Transverse colon (tissue), 4 donors: ENCODE results near the gene LRFN2. TPM values are rescaled to one million over a fixed set of nuclear protein-coding genes. Genes with fewer than 3 reads are reported as not detected.

Source experiments
- DNase-seq: peaks from one replicate; pipeline ENCODE4 v3.0.0-alpha.2; 2019
- H3K27ac ChIP-seq, 4 donors: fragments of 200-600 bp; sonication (generic); 2 replicates each; pipeline ENCODE4 v1.5.1; 2016 to 2018; ENCODE audit warnings: inconsistent platforms in 4 of 4
- H3K27me3 ChIP-seq: fragments of 200-600 bp; sonication (generic); 2 replicates; pipeline ENCODE4 v1.5.1; 2017; ENCODE audit warnings: inconsistent platforms
- H3K36me3 ChIP-seq, 4 donors: fragments of 200-600 bp; sonication (generic); 2 replicates each; pipeline ENCODE4 v1.5.1; 2017 to 2019; ENCODE audit warnings: inconsistent platforms in 4 of 4
- H3K4me1 ChIP-seq, 4 donors: fragments of 200-600 bp; sonication (generic); 2 replicates each; pipeline ENCODE4 v1.5.1; 2017 to 2020; ENCODE audit warnings: inconsistent platforms in 4 of 4
- H3K4me3 ChIP-seq, 4 donors: fragments of 200-600 bp; sonication (generic); 1 replicate in 1 of 4; 2 replicates in 3 of 4; pipeline versions ENCODE4 v1.5.1 to v1.6.1; 2017 to 2019; ENCODE audit warnings: inconsistent platforms in 4 of 4
- H3K9me3 ChIP-seq, 2 donors: fragments of 200-600 bp; sonication (generic); 2 replicates each; pipeline ENCODE4 v1.5.1; 2017 to 2019; ENCODE audit warnings: inconsistent platforms in 2 of 2
- CTCF ChIP-seq, 5 experiments: fragments of 200-600 bp in 3 of 5; fragments of 450-650 bp in 2 of 5; sonication (generic) in 3 of 5; IDR thresholded peaks; 1 replicate in 2 of 5; 2 replicates in 3 of 5; pipeline ENCODE4 v1.5.1; 2016 to 2017; ENCODE audit warnings: antibody characterized with exemption in 5 of 5, inconsistent platforms in 3 of 5, mild to moderate bottlenecking in 2 of 5, moderate library complexity in 1 of 5
- EP300 ChIP-seq: sonication (generic); formaldehyde crosslinking; IDR thresholded peaks from one replicate; pipeline ENCODE4 v1.6.1; 2017; ENCODE audit warnings: antibody characterized with exemption, low read depth
- POLR2A ChIP-seq: fragments of 450-650 bp; IDR thresholded peaks from one replicate; pipeline ENCODE4 v1.6.1; 2016; ENCODE audit warnings: antibody characterized with exemption, mild to moderate bottlenecking, moderate library complexity
- POLR2AphosphoS5 ChIP-seq, 3 donors: sonication (generic); formaldehyde crosslinking; IDR thresholded peaks; one replicate each; pipeline ENCODE4 v1.6.1; 2016; ENCODE audit warnings: antibody characterized with exemption in 3 of 3
- WGBS, 2 donors: methylation state at CpG; one replicate each; pipeline ENCODE4 v1.1.5; 2018; ENCODE audit warnings: low coverage in 1 of 2; 5-methylcytosine and 5-hydroxymethylcytosine counted together
- in situ Hi-C, 4 donors: fragments of 200-750 bp; cut with MboI; loops; one replicate each; pipeline versions ENCODE4 v1.15.0 to v1.15.1; 2017; ENCODE audit warnings: low sequenced_read_pairs in 3 of 4, low pct_ligation_motif_present in 1 of 4, low pct_unique_long_range_greater_than_20kb in 1 of 4
- intact Hi-C: fragments of 100-400 bp; cut with DNase I; formaldehyde crosslinking; loops from one replicate; pipeline ENCODE4 v1.15.1; 2023; ENCODE audit warnings: low total_unique reads
- total RNA-seq, 4 donors: library from RNA; depleted of rRNA; stranded (reverse); fragments of >200 nt; gene quantifications; one replicate each; pipeline ENCODE4 v1.1.0, GENCODE V29; 2016

LRFN2 gene
- total RNA-seq, 4 donors from 2014 or later = 0.40 to 0.41 TPM; not detected in 2

GRCh38 chr6:40606526-40606925, 19.4 kb upstream of the LRFN2 start:
- no peak overlapping the region for H3K4me3 ChIP-seq
- in situ Hi-C loops (no loop called here), intact Hi-C loops (no loop called here)
- WGBS, 2 donors = 66 to 69% methylated on average over 2 of the region's 2 CpGs
- H3K4me1 ChIP-seq = no peaks in the 10 kb centered on the region
- H3K9me3 ChIP-seq = no peaks in the 10 kb centered on the region
- no peaks in the 10 kb centered on the region for H3K36me3 ChIP-seq
- DNase-seq = no peak
- TF ChIP-seq CTCF (IDR thresholded peaks at IDR 0.05) (no peak), POLR2AphosphoS5 (IDR thresholded peaks at IDR 0.05) (no peak), EP300 (no peak), POLR2A (no peak)
- peaks cover 28% of the 10 kb centered on the region for H3K27me3 ChIP-seq
- H3K27ac ChIP-seq = no peak overlapping the region

- 75% methylated on average over 2 of the region's 2 CpGs; no CpG with 5 or more reads in 1 of the 2 donors for WGBS, 2 donors
- intact Hi-C loops = no loop called here
- in situ Hi-C loops = no loop called here
Measured at GRCh38 chr6:40604082-40604481, 16.9 kb upstream of the LRFN2 start.

GRCh38 chr6:40599555-40599954, 12.4 kb upstream of the LRFN2 start:
- in situ Hi-C loops = no loop called here
- DNase-seq = no peak
- intact Hi-C loops = no loop called here
- Histone ChIP-seq H3K27ac (no peak overlapping the region), H3K4me1 (no peaks in the 10 kb centered on the region), H3K9me3 (no peaks in the 10 kb centered on the region), H3K27me3 (peaks cover 40% of the 10 kb centered on the region), H3K36me3 (no peaks in the 10 kb centered on the region), H3K4me3 (no peak overlapping the region)
- 26% methylated on average over 28 of the region's 28 CpGs; no CpG with 5 or more reads in 1 of the 2 donors for WGBS, 2 donors
- TF ChIP-seq EP300 (no peak), CTCF (IDR thresholded peaks at IDR 0.05) (no peak), POLR2AphosphoS5 (IDR thresholded peaks at IDR 0.05) (no peak), POLR2A (no peak)

More at GRCh38 chr6:40604082-40604481, 16.9 kb upstream of the LRFN2 start:
- Histone ChIP-seq H3K27me3 (peaks cover 43% of the 10 kb centered on the region), H3K27ac (no peak overlapping the region), H3K4me1 (no peaks in the 10 kb centered on the region), H3K4me3 (no peak overlapping the region), H3K9me3 (no peaks in the 10 kb centered on the region), H3K36me3 (no peaks in the 10 kb centered on the region)
- no peak for TF ChIP-seq EP300
- TF ChIP-seq CTCF (IDR thresholded peaks at IDR 0.05) = no peak
- no peak for TF ChIP-seq POLR2A
- TF ChIP-seq POLR2AphosphoS5 (IDR thresholded peaks at IDR 0.05) = no peak
- DNase-seq = no peak

- WGBS, 2 donors = 85 to 91% methylated on average over 3 to 5 of the region's 5 CpGs
- intact Hi-C loops (no loop called here), in situ Hi-C loops (no loop called here)
- H3K4me3 ChIP-seq = no peak overlapping the region
- no peak overlapping the region for H3K27ac ChIP-seq
- DNase-seq = no peak
- no peak for TF ChIP-seq CTCF (IDR thresholded peaks at IDR 0.05)
- no peak for TF ChIP-seq POLR2A
- TF ChIP-seq EP300 = no peak
- TF ChIP-seq POLR2AphosphoS5 (IDR thresholded peaks at IDR 0.05) = no peak
- H3K9me3 ChIP-seq = no peaks in the 10 kb centered on the region
- H3K4me1 ChIP-seq = no peaks in the 10 kb centered on the region
- peaks cover 46% of the 10 kb centered on the region for H3K27me3 ChIP-seq
- H3K36me3 ChIP-seq = no peaks in the 10 kb centered on the region
Measured at GRCh38 chr6:40598516-40598915, 11.4 kb upstream of the LRFN2 start.
